HG02610 (cell line): ENCODE results near the gene SNX7.
A peak's percentile ranks its signal among the peaks of the same experiment; 100 is the strongest.

Experiments used
- ATAC-seq: cut with Tn5 transposase; IDR thresholded peaks from one replicate; pipeline ENCODE4 v1.9.1; 2021; ENCODE audit warnings: mild to moderate bottlenecking, moderate library complexity; ENCODE audit not compliant: unreplicated experiment

The SNX7 gene

DNA sequence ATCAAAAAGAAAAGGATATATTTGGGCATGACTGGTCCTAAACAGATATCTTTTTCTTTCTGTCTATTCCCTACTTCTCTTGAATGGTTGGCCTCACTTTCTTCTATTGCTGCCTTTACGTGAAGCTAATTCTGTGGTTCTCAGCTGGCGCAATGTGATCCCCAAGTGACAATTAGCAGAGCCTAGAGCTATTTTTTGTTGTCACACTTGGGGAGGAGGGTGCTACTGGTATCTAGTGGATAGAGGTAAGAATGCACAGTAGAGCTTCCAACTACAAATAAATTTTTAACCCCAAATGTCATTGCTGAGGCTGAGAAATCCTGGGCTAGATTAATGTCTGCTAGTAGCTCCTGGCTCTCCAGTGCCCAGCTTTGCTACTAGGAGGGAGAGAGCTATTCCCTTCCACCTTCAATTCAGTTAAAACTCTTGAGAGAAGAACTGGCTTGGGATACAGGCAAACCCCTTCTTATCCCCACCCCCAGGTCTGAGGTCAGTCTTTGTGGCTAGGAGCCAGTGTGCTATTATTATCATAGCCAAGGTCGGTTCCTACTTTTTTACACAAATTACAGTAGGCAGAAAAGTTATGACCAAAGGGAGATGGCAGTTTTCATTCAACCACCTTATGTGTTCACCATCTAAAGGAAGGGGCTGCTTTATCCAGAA lies 102.1 kb downstream of the SNX7 start:
- ATAC-seq = no peak

DNA sequence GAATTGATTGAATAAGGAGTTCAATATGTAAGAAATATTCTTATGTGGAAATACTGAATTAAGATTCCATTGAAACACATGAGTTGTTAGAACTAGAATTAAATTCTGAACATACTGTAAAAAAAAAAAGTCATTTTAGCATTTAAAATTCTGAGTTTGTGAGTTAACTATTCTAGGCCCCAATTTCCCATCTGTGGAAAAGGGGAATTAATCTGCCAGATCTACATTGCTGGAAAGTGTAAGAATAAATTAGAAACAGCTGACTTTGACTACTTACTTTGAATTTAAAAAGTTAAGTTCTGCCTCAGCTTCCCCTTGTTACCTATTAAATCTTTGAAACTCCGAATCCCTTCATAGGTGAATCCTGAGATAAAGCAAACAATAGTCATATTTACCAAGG lies 103.0 kb downstream of the SNX7 start:
- no peak for ATAC-seq

DNA sequence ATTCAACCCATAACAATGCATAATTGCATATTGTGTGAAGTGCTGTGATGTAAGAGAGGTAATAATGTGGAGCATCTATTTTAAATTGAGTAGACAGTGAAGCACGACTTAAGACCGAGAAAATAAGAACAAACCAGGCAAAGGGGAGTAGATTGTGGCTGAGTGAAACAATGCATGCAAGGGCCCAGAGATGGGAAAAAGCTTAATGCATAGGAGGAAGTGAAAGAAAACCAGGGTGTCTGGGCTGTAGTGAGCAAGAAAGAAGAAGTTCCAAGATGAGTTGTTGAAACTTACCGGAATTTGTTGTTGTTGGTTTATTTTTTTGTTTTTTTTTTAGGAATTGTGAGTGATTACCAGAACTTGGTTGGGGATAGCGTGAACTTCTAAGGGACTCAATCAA lies 104.7 kb downstream of the SNX7 start:
- peak; percentile 91 for ATAC-seq

DNA sequence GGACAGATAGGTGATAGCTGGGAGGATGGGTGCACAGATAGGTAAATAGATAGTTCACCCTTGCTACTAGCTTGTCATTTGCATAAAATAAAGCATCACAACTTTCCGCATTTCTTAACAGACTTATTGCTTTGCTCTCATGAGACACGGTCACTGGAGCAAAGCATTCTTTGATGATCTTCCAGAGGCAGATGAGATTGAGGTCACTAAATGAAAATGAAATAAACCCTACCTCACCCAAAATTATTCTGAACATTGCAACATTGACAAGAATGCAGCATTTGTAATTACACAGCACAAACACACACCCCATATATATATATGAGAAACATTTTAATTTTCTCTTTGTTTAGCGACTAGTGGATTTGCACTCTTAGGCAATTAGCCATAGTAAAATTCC lies 107.6 kb downstream of the SNX7 start:
- no peak for ATAC-seq

DNA sequence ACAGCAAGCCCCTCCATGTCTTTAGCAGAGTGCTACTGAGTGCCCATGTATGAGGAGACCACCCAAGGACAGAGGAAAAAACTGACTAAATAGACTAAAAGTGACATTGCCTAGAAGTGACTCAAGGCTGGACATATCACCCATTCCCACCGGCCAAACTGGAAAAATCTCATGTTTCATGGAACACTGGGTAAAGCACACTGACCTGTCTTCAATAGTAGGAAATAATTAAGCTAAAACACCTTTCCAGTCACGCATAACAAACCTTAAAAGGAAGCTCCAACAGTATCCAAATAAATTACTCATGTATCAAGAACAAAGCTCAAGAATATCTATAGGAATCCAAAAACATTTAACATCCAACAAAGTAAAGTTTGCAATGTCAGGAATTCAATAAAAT lies 120.4 kb downstream of the SNX7 start:
- ATAC-seq = no peak

DNA sequence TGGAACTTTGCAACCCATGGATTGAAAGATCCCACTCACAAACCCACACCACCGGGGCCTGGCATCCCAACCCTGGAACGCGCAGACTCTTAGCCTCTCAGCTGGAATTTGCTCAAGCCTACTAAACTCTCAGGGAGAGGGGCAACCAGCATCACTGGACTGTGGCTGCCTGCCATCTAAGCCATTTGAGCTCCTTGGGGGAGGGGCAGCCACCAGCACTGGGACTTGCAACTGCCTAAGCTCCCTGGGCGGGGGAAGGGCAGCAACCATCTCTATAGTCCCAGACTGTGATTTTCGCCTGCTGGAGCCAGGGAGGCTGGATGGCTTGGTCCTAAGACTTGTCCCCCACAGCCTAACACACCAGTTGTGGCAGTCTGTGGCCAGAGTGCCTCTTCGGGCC lies 122.3 kb downstream of the SNX7 start:
- ATAC-seq = no peak

DNA sequence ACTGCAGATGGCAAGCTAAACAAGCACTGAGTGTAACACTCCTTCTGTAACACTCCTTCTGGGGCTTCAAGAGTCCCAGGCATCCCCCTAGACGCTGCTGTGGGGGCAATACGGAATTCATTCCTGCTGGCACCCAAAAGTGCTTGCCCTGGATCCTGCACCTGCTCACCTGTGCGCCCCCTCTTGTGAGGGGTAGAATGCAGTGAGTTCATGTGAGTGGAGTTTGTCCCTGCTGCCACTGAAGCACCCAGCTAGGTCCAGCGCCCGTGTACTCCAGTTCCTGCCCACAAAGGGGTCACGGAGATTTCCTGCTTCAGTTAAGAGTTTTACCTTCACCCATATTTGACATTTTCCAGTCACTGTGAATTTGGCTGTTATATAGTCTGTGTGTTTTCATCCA lies 130.0 kb downstream of the SNX7 start:
- ATAC-seq = no peak

DNA sequence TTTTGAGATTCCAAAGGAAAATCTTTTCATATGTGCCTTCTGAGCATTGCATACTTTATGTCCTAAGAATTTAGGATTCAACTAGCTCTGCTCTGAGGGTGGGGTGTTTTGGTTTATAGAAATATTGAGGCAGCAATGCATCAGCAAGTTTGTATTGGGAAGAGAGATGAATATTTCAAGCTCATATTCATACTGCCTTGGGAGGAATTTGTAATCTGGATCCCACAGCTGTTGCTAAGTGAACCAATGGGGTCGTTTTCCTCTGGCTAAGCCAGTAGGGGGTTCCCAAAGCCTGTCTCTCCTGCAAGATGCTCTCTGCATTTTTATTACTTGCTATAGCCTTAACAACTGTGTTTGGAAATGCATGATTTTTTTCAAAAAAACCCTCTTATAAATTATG lies 130.6 kb downstream of the SNX7 start:
- ATAC-seq = no peak

DNA sequence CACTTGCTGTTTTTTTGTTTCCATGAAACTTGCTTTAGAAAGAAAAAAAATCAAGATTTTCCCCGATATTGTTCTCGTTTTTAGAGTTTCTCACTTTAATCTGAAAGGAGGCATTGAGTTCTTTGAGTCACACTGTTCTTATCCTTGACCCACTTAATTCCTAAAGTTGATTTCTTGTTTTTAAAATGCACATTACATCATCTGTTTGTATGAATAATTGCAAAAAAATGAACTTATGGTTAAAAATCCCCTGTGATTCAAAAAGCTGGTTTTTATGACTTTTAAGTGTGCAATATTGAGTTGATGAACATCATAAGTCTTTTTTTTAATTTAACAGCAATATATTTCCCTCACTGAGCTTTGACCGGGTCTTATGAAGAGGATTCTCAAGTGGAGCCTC lies 131.6 kb downstream of the SNX7 start:
- ATAC-seq = no peak

DNA sequence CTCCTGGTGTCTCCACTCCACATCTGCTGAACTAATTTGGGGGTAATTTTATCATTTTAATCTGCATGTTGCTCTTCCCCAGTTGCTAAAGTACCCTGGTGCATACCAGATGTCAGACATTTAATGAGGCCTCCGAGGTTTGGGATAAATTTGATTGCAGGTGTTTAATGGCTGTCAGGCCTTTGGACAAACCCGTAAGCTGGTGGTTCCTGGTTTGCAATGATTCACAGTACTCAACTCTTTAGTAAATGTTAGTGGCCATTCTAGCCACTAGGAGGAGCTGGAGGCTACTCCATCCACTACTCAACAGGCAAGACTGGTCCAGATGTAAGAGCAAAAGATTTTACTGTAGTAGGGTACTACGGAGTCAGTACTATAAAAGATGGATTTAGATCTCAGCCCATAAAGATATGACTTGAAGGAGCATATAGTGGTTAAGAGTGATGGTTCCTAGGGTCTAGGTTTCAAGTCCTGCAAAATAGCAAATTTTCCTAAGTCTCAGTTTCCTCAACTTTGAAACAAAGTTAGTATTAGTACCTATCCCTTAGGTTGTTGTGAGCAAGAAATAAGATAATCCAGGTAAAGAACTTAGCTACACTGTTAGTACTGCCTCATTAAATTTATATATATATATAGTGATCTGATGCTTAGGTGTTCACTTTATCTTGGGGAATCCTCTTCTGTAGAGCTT lies 132.8 kb downstream of the SNX7 start:
- ATAC-seq = peak; percentile 99

DNA sequence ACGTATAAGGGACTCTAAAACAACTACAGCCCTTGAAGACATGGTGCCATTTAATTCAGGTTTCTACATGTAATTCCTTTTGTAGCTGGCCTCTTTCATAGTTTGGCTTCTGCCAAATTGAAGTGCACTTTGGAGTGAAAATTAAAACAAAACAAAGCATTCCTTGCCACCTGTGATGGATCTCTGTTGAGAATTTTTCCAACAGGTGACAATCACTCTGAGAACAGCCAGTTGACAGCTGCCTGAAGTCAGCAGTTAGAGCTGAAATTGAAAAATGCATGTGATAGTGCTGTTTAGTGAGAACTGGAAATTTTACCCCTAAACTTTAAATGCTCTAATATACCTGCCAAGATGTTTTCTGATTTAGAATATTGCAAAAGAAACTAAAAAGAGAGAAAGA lies 134.5 kb downstream of the SNX7 start:
- ATAC-seq = no peak

DNA sequence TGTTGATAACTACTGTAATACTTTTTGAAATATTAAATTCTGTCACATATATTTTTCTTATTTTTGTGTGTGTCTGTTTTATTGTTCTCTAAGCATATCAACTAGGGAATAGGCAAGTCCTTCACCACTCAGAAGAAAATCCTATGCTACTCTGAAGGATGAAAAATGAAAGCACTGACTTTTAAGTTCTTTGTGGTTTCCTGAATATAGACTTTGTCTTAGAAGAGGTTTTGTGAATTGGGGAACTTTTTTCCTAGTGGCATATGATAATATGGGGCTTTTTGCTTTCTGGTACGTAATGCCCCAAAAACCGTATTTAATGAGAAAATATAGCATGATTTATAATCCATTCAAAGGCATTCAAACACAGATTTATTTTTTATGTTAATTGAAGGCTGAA lies 136.0 kb downstream of the SNX7 start:
- no peak for ATAC-seq
